HL-60 (cell line): Measurements from ENCODE around the gene PHF13.

Source experiments
- CTCF ChIP-seq: IDR thresholded peaks from one replicate; pipeline ENCODE4 v1.5.1; 2011; ENCODE audit warnings: low read length, control low read depth, inconsistent platforms; ENCODE audit not compliant: insufficient read depth
- POLR2AphosphoS5 ChIP-seq: IDR thresholded peaks from 2 replicates; pipeline ENCODE4 v1.6.1; 2012; ENCODE audit warnings: low read depth
- REST ChIP-seq: IDR thresholded peaks from 2 replicates; pipeline ENCODE4 v1.6.1; 2012; ENCODE audit warnings: low read depth; ENCODE audit not compliant: insufficient replicate concordance

- TF ChIP-seq CTCF, result no peak
- 0 out of 2 replicates have a peak, but pooled peaks have one; percentile 41 for TF ChIP-seq POLR2AphosphoS5
- no peak for TF ChIP-seq REST
Measured at GRCh38 chr1:6581561-6582305, 31.8 kb upstream of the PHF13 start.
